NT2/D1 (cell line): Measurements from ENCODE around the gene GPR183.

ENCODE experiments used
- YY1 ChIP-seq: IDR thresholded peaks from 2 replicates; pipeline ENCODE4 v1.6.1; 2011; ENCODE audit not compliant: insufficient read length, insufficient read depth
- ZNF274 ChIP-seq: IDR thresholded peaks from 2 replicates; pipeline ENCODE4 v1.6.1; 2011; ENCODE audit warnings: mild to moderate bottlenecking, low read depth, low read length

- TF ChIP-seq ZNF274 (no peak), YY1 (no peak)
Measured at GRCh38 chr13:99263126-99263785, 43.9 kb downstream of the GPR183 start.
